HFFc6 (cell line): ENCODE results near the gene PPFIBP2. TPM values are rescaled to one million over a fixed set of nuclear protein-coding genes. Genes with fewer than 3 reads are reported as not detected.

Source experiments
- DNase-seq: peaks from one replicate; pipeline ENCODE4 v3.0.0-alpha.2; 2018
- H3K27ac Mint-ChIP-seq: 2 replicates; pipeline ENCODE4 v1.8.0; 2020; ENCODE audit warnings: mild to moderate bottlenecking, mixed read lengths
- H3K27me3 Mint-ChIP-seq: 2 replicates; pipeline ENCODE4 v1.8.0; 2021; ENCODE audit warnings: mild to moderate bottlenecking, moderate library complexity, mixed read lengths; ENCODE audit not compliant: insufficient read depth
- H3K36me3 Mint-ChIP-seq: 2 replicates; pipeline ENCODE4 v1.8.0; 2021; ENCODE audit warnings: low read depth, mixed read lengths
- H3K4me1 Mint-ChIP-seq: 2 replicates; pipeline ENCODE4 v1.8.0; 2020; ENCODE audit warnings: low read depth, mixed read lengths
- H3K4me3 Mint-ChIP-seq: 2 replicates; pipeline ENCODE4 v1.8.0; 2020; ENCODE audit warnings: mild to moderate bottlenecking, moderate library complexity, mixed read lengths
- H3K9me3 Mint-ChIP-seq: 2 replicates; pipeline ENCODE4 v1.8.0; 2020; ENCODE audit warnings: mild to moderate bottlenecking, mixed read lengths
- CTCF ChIP-seq: fragments of 200-600 bp; sonication (generic); IDR thresholded peaks from 2 replicates; pipeline ENCODE4 v1.5.0; 2021; ENCODE audit warnings: antibody characterized with exemption, mild to moderate bottlenecking
- total RNA-seq, 6 experiments: library from RNA; stranded (reverse); fragmentation: NEBNext Ultra II Directional; extraction: Animal tissue kit (Norgen Biotek cat#: 25700); gene quantifications; 2 replicates in 1 of 6; 3 replicates in 5 of 6; pipeline ENCODE4 v1.2.3, GENCODE V29; 2021

The PPFIBP2 gene
- total RNA-seq, 6 experiments from 2014 or later = 6.0 to 8.5 (median 7.3) TPM

DNA sequence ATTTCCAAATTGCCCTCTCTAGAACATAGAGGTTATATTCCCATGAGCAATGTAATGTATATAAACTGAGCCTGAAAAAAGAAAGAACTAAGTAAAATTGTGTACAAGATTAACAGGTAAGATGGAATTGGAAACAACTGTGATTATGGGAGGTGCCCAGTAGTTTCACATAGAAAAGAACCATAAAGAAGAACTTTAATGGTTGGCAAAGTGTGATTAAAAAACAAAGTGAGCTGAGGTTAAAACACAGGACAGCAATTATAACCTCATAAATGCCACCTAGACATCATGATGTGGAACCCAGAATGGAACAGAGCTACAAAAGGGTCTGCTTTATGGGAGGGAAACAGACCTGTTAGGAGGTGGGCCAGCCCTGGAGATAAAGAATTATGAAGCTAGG is 100.9 kb downstream of the PPFIBP2 start:
- no peak overlapping the region for H3K4me3 Mint-ChIP-seq
- H3K4me1 Mint-ChIP-seq = peaks cover 27% of the 10 kb centered on the region
- H3K27me3 Mint-ChIP-seq = no peaks in the 10 kb centered on the region
- DNase-seq = no peak
- no peak for TF ChIP-seq CTCF
- no peaks in the 10 kb centered on the region for H3K9me3 Mint-ChIP-seq
- H3K27ac Mint-ChIP-seq = no peak overlapping the region
- H3K36me3 Mint-ChIP-seq = peaks cover 9% of the 10 kb centered on the region; the same call in 1 of the 2 replicates

GRCh38 chr11:7617032-7617431 is 103.2 kb downstream of the PPFIBP2 start:
- TF ChIP-seq CTCF = no peak
- Mint-ChIP-seq H3K27me3 (no peaks in the 10 kb centered on the region), H3K36me3 (no peaks in the 10 kb centered on the region), H3K4me3 (no peak overlapping the region), H3K9me3 (no peaks in the 10 kb centered on the region), H3K27ac (no peak overlapping the region), H3K4me1 (peaks cover 16% of the 10 kb centered on the region)
- no peak for DNase-seq

DNA sequence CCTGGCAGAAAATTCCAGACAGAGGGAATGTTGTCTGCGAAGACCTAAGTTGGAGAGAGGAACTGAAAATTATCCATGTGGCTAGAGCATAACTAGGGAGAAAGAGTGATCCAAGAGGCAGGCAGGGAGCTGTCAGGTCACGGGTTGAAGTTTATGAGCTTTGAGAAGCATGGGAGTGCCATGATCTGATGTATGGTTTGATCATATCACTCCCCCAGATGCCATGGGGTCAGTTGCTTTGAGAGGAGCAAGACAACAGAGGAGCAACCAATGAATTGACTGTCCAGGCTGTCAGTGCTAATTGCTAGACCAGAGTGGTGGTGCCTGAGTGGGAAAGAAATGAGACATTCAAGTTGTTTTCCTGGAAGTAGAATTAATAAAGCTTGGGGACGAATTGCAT is 105.5 kb downstream of the PPFIBP2 start:
- no peaks in the 10 kb centered on the region for H3K27me3 Mint-ChIP-seq
- no peaks in the 10 kb centered on the region for H3K36me3 Mint-ChIP-seq
- no peak for TF ChIP-seq CTCF
- no peaks in the 10 kb centered on the region for H3K9me3 Mint-ChIP-seq
- H3K4me3 Mint-ChIP-seq = no peak overlapping the region
- no peak for DNase-seq
- no peak overlapping the region for H3K27ac Mint-ChIP-seq
- H3K4me1 Mint-ChIP-seq = no peaks in the 10 kb centered on the region

GRCh38 chr11:7621090-7621489 is 107.3 kb downstream of the PPFIBP2 start:
- H3K4me1 Mint-ChIP-seq = no peaks in the 10 kb centered on the region

GRCh38 chr11:7621554-7621953 is 107.8 kb downstream of the PPFIBP2 start:
- no peaks in the 10 kb centered on the region for H3K4me1 Mint-ChIP-seq
- H3K27me3 Mint-ChIP-seq = no peaks in the 10 kb centered on the region
- no peak overlapping the region for H3K27ac Mint-ChIP-seq
- H3K4me3 Mint-ChIP-seq = no peak overlapping the region
- H3K9me3 Mint-ChIP-seq = no peaks in the 10 kb centered on the region
- TF ChIP-seq CTCF = no peak
- no peak for DNase-seq
- H3K36me3 Mint-ChIP-seq = no peaks in the 10 kb centered on the region

More at GRCh38 chr11:7621090-7621489, 107.3 kb downstream of the PPFIBP2 start:
- TF ChIP-seq CTCF = no peak
- H3K4me3 Mint-ChIP-seq = no peak overlapping the region
- no peak overlapping the region for H3K27ac Mint-ChIP-seq
- DNase-seq = no peak
- no peaks in the 10 kb centered on the region for H3K9me3 Mint-ChIP-seq
- H3K36me3 Mint-ChIP-seq = no peaks in the 10 kb centered on the region
- no peaks in the 10 kb centered on the region for H3K27me3 Mint-ChIP-seq

- no peaks in the 10 kb centered on the region for H3K36me3 Mint-ChIP-seq
These were observed 108.9 kb downstream of the PPFIBP2 start for GRCh38 chr11:7622721-7623120.

More at GRCh38 chr11:7622721-7623120, 108.9 kb downstream of the PPFIBP2 start:
- TF ChIP-seq CTCF = no peak
- H3K27me3 Mint-ChIP-seq = no peaks in the 10 kb centered on the region
- DNase-seq = no peak
- H3K4me1 Mint-ChIP-seq = no peaks in the 10 kb centered on the region
- H3K4me3 Mint-ChIP-seq = no peak overlapping the region
- H3K27ac Mint-ChIP-seq = no peak overlapping the region
- no peaks in the 10 kb centered on the region for H3K9me3 Mint-ChIP-seq
